HG03520 (cell line): ENCODE measurements around the gene COX15.
"Not testable (repeated sequence)": the region's sequence is repeated elsewhere in the genome, so short reads cannot be mapped to it uniquely, and the experiment has no call there.

Experiments
- ATAC-seq: cut with Tn5 transposase; IDR thresholded peaks from one replicate; pipeline ENCODE4 v1.9.1; 2021; ENCODE audit warnings: mild to moderate bottlenecking, moderate library complexity; ENCODE audit not compliant: unreplicated experiment

Gene COX15

DNA sequence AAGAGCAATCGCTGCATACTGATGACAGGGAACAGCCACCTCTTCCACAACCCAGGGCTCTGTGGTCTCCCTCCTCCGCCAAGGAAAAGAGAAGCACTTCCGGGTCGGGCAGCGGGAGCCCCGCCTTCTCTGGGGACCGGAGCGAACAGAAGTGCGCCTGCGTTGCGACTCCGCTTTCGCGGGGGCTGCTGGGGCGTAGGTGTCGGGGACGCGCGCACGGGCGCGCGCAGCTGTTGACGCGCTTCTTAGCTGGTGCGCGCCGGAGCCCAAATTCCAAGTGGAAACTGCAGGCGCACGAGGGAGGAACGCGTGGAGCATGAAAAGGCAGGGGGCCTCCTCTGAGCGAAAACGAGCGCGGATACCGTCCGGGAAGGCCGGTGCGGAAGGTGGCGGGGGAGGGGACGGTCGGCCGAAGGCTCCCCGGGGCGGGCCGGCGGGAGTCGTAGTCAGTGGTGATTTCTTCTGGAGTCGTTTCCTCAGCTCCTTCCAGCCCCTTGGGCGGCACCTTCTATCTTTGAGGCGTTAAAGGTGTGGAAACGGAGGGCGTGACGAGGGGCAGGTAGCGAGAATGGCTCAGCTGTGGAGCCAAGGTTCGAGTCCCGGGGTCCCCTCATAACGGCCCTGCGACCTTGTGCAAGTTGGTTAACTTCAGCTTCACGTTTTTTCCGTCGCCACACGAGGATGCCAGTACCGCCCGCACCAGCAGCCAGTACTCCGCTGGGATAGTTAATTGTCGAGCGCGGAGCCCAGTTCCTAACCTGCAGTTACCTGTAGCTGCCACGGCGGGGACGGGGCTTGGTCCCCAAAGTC lies at the start of gene COX15, which contains the start of gene CUTC:
COX15 (minus strand) TSS at position 95 of the 810 bp plus-strand sequence; CDS start at position 17, 78 bp downstream.
CUTC (plus strand) TSS at position 202 of the 810 bp plus-strand sequence; CDS start at position 317, 115 bp downstream.
- ATAC-seq = peak; percentile 72

DNA sequence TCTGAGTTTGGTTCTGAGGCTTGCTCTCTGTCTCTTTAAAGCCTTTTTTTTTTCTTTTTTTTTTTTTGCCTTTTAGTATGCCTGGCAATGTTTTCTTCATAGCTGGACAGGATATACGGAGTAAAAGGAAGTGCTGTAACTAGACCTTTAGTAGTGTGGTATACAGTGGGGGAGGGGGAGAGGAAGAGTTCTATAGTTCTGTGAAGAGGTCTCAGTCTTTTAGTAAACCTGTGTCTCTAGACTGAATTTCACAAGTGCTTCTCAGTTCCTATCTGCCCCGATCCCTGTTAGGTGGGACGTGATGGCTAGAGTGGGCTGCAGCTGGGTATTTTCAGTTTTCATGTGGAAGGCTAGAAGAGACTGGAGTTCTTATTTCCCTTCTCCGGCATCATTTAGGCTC lies 47.4 kb upstream of the COX15 start:
- ATAC-seq = no peak

DNA sequence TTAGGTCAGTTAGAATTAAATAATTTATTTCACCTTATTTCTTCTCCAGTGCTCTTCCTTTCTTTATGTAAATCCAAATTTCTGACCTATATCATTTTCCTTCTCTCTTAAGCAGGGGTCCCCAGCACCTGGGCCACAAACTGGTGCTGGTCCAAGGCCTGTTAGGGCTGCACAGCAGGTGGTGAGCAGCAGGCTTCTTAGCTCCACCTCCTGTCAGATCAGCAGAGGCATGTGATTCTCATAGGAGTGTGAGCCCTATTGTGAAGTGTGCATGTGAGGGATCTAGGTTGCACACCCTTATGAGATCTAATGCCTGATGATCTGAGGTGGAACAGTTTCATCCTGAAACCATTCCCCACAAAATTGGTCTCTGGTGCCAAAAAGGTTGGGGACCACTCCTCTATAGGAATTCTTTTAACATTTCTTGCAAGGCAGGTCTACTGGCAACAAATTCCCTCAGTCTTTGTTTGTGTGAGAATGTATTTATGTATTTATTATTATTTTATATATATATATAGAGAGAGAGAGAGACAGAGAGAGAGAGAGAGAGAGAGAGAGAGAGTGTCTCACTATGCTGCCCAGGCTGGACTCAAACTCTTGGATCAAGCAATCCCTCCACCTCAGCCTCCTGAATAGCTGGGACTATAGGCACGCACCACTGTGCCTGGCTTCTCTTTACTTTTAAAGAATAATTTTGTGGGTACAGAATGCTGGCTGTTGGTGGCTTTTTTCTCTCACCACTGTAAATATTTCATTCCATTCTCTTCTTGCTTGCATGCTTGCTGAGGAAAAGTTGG lies 46.2 kb upstream of the COX15 start:
- ATAC-seq = no peak

DNA sequence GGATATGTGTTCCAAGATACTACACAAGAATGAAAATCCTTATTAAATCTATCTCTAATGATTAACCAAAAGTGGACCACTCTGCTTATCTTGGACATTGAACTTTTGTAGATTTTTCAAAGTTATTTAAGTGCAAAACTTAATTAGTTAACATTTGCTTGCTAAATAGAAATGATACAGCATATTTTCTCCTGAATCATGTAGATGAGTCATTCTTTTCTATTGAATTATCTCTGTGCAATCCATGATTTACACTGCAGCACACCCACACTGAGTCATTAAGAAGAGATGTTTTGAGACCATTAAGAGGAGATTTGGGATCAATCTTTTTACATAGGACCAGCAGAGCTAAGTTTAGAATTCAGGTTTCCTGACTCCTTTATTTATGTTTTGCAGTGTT lies 43.9 kb upstream of the COX15 start:
- no peak for ATAC-seq

DNA sequence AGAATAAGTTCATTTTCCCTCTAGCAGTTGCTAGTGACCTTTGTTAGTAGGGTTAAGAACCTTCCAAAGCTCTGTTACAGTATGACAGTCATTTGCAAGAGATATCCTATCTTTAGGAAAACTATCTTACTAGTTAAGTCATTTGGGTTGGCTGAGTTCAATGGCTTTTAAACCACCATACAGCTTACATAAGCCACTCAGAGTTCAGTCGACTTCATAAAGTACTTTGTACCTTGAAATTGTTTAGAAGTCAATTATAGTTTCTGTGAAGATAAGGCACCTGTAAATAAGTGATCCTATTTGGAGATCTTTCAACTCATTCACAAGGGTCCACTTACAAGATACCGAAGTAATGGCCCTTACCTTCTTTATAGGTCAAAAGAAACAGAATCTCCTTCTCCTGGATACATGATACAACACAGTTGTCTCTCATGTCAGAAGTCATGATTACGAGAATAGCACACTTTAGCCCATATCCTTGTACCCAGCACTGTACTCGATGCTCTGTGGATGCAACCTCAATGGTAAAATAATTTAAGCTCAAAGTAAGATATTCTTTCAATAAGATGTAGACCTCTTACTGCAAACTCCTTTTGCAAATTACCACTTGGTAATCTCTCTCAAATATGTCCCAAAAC lies 38.6 kb upstream of the COX15 start:
- no peak for ATAC-seq

DNA sequence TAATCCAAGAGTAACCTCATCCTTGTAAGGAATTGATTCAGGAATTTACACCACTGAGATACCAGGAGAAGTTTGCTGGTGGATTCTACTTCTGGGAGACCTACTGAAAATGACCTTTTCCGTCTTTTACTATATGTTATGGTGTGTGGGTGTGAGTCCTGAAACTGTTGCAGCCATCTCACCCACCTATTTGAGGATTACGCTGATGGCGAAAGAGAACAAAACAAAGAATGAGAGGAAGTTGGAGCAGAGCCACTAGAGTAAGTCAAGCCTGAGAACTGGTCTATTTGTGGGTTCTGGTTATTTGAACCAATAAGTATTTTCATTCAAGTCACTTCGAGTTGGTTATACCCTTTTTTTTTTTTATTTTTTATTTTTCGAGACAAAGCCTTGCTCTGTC lies 37.8 kb upstream of the COX15 start:
- no peak for ATAC-seq

DNA sequence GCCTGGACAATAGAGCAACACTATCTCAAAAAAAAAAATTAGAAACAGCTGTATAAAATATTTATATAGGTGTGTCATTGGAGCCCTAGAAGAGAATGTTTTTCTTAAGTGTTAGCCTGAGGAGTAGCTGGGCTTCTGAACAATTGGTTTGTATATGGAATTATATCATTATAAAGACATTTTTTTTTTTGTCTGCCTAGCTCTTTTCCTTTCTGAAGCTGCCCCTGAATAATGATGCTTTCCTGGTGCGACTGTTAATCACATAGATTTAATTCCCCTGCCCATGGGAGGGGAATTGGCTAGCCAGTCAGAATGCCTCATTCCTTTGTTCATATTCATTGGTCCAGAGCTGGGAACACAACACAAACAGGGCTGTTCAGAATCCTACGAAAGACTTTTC lies 36.6 kb upstream of the COX15 start:
- no peak for ATAC-seq

DNA sequence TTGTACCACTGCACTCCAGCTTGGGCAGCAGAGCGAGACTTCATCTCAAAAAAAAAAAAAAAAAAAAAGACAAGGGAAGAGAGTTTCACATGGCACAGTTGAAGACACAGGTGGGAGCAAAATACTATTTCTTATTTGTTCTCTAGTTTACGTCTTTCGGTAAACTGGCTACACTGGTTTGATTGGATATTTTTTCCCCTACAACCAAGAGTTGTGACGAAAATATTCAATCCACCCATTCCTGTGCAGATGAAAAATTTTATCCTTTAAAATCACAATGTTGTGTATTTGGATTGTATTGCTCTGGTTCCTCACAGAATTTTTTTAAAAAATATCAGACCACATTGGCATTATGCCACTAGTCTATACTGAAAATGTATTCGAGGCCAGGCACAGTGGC lies 36.0 kb upstream of the COX15 start:
- ATAC-seq = no peak

DNA sequence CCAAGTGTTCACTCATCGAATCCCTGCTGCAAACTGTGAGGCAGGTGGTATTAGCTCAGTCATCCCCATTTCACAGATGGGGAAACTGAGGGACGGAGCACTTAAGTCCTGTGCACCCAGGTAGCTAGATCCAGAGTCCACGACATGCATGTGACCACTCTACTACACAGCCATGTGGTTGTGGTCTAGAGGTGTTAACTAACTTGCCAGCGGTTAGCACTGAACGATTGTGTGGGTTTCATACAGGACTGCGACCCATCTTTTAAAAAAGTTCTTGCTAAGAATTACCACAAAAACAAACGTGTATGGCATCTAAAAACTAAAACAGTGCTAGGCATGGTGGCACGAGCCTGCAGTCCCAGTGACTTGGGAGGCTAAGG lies 34.4 kb upstream of the COX15 start:
- ATAC-seq = no peak

DNA sequence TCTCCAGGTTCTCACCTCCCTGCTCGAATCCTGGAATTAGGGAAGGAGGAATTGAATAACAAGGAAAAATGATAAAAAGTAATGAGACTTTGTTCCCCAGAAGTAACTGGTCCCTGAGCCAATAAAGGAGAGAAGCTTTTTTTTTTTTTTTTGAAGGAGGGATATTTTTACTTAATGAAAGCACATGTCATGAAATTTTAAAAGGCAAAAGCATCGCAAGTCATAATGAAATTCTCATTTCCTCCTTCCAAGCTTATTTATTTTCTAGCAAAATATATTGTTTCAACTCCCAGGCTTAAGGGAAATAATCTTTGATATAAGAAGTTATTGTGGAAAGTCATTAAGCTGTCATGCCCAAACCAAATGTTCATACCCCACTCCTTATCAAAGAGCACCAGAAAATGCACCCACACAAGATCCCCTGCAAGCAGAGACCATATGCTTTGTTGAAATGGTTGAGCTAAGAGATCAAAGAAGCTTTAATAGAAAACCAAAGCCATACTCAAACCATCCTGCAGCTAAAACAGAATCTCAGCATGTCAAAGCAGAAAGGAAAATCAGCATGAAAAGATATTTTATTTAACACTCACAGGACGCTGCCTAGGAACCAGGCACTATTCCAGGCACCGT lies 33.9 kb upstream of the COX15 start:
- no peak for ATAC-seq

DNA sequence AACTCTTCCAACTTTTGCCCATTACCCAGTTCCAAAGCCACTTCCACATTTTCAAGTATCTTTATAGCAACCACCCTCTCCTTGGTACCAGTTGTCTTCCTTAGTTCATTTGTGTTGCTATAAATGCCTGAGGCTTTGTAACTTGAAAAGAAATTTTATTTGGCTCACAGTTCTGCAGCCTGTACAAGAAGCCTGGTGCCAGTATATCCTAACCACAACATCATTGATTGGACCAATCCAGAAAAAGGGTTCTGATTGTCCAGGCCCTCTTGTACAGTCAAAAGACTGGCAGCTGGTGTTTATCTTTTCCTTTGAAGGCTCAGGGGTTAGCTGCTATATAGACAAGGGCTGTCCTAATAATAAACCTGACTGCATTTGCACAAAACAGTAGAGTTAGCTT lies 29.4 kb upstream of the COX15 start:
- ATAC-seq = no peak

DNA sequence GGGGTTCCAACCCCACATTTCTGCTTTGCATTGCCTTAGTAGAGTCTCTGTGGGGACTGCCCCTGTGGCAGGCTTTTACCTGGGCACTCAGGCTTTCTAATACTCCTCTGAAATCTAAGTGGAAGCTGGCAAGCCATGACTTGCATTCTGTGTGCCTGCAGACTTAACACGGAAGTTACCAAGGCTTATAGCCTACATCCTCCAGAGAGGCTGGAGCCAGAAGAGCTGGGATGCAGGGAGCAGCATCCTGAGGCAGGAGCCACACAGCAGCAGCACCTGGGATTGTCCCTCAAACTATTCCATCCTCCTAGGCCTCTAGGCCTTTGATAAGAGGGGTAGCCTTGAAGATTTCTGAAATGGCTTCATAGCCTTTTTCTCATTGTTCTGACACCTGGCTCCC lies 28.4 kb upstream of the COX15 start:
- no peak for ATAC-seq

DNA sequence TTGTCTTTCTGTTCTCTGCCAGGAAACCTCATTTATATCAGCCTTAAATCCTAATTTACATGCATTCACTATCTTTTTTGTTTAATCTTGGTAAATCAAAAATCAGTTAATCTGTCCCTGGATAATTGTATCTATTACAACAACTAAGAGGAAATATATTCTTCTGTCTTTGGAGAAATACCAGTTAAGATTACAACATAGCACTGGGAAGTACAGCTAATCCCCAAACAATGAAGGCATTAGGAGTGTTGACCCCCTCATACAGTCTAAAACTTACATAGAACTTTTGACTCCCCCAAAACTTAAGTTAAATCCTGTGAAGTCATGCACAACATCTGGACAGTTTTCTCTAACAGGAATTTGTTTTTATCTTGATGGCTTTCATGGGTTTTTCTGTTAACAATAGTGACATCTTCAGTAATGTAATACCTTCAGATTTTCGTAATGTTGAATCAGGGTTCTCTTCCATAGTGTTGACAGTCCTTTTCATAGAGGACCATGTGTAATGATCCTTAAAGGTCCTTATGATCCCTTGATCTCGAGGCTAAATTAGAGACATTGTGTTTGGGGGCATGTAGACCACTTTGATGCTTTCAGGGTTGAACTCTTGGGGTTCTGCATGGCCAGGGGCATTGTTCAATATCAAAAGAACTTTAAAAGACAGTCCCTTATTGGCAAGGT lies 26.4 kb upstream of the COX15 start:
- ATAC-seq = no peak

DNA sequence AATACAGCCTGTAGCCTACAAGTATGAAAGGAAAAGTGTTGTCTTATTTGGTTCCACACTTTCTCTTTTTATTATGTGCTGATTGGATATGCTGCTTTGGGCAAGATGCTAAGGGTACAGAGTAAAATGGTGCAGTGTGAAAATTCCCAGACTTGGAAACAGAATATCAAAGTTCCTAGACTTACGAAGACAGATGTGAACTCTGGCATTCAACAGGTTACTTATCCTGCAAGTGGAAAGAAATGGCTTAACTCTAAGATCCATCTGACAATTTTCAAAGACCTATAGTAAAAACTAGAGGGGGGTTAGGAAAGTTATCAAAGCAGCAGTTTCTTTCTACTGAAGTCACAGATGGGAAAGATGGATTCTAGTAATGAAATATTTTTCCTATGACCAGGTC lies 24.2 kb upstream of the COX15 start:
- ATAC-seq = no peak

DNA sequence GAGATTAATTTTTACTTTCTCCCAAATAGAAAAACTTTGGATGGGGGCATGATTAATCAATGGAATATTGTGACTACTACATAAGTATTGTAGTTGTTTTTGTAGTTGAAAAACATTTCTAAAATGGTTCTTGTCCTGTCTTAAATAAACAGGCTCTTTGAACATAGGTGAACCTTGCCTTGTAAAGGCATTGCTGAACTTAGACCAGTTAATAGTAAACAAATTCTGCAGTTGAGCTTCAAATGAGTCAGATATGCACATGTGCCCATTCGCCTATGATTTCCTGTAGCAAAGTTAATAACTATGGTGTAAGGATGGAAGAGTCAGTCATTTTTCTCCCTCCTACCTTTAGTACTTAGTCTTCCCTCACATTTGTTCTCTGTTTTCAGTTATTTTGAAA lies 22.7 kb upstream of the COX15 start:
- ATAC-seq = no peak

DNA sequence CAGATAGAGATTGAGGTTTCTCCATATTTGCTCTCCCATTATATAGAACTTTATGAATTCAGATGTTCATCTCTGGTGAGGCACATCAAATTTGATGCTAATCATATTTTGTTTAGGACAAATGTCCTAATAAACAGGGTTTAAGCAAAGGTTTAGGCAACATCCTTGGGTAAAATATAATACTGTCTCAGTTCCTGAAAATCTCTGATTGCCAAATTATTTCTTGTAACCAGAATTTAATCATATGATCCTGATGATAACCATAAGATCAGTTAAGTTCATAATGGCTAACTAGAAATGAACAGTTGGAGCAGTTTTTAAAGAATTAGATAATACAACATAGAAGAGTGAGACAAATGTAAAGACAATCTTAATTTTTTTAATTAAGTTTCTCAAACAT lies 18.7 kb upstream of the COX15 start:
- no peak for ATAC-seq

DNA sequence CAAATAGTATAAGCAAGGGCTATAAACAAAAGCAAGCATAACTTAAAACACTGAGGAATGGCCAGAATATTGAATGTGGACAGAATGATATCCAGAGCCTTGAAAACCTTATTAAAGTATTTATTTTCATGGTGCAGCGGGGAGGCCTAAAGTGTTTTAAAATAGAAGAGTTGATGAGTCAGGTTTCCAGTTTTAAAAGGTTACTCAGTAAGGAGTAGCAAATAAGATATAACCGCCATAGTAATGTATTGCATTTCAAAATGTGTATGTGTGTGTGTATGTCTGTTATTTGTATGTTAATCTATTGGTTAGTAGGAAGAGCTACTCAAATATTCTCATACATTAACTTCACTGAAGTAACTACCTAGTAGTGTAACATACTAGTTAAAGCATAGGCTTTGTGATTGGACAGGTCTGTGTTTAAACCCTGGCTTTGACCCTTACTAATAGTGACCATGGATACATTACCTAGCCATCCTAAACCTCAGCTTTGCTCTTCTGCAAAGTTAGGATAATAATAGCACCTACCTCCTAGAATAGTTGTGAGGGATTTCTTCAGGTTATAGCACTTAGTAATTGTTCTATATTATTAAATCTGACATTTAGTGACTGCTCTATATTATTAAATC lies 17.0 kb upstream of the COX15 start:
- ATAC-seq = no peak

DNA sequence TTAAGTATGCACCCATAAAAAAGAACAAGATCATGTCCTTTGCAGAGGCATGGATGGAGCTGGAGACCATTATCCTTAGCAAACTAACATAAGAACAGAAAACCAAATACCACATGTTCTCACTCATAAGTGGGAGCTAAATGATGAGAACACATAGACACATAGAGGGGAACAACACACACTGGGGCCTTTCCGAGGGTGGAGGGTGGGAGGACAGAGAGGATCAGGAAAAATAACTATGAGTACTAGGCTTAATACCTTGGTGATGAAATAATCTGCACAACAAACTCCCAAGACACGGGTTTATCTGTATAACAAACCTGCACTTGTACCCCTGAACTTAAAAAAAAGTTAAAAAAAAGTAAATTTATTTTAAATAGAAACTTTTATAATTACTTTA lies 14.2 kb upstream of the COX15 start:
- not testable (repeated sequence) for ATAC-seq

DNA sequence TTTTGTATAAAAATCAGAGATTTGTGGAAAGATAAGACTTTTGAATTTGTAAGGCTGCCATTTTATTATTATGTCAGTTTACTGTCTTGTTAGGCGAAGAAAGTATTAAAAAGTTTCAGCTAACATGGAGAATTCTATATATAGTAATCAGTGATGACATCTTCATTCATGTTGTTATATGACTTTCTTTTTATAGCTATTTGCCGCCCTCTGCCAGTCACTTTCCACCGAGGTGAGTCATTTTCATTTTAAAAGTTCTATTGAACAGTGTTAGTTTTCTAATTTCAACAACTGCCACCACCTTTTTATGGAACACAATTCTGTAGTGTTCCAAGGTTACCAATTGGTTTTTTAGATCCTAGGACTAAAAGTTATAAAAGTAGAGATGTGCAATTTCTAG lies 11.9 kb upstream of the COX15 start:
- no peak for ATAC-seq

DNA sequence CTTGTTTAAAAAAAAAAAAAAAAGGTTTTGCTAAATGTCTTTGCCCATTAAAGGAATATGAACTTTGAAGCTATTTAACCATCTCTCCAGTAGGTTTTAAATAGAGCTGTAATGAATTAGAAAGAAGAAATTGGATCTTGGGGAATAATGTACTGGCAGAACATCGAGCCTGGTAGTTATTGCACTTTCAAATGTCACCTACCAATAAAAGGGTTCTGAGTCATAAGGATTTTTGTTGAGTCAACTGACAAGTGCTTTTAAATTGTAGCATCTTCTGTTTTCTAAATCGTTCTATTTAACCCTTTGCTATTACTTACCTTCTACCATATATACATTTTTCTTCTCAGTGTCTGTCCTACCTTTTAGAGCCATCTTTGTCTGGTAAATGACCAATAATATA lies 10.8 kb upstream of the COX15 start:
- ATAC-seq = no peak
